Fibroblast of skin of left quadriceps (primary cell): Measurements from ENCODE around the gene HSD11B1.

Experiments used
- DNase-seq, 2 experiments: peaks; one replicate each; pipeline ENCODE4 v3.0.0-alpha.2; 2013; ENCODE audit warnings: low read depth in 2 of 2

HSD11B1 gene

DNA sequence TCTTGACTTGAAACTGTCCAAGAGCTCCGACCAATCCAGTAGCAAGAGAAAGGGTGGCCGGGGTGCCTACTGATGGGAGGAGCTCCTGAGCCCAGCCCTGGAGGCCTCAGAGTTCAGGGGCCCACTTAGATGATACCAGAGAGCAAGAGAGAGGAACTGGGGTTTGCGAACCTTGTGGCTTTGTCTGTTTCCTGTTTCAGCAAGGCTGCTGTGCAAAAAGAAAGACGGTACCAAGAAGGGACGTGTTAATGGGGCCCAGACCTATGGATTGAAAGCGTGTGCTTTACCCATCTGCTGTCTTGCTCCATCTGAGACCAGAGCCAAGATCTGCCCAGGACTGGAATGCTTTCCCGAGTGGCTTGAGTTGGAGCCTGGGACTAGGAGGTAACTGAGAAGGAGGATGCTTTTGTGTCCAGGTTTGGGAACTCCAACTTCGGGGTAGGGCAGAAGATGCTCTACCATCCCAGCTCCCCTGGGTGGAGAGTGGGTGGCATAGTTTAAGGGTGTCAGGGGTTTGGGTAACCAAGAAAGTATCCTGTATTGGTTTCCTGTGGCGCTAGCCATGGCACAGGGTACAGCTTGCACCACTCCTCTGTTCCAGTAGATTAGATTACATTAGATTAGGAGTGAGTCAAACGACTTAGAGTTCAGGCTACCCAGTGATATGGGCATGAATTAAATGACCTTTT, 51.4 kb downstream of the HSD11B1 start, which contains the start of gene TRAF3IP3:
Gene TRAF3IP3, plus strand, starts transcription at position 128 of the 689 bp plus-strand sequence. CDS start 3,987 bp downstream, outside the sequence.
- DNase-seq = no peak

DNA sequence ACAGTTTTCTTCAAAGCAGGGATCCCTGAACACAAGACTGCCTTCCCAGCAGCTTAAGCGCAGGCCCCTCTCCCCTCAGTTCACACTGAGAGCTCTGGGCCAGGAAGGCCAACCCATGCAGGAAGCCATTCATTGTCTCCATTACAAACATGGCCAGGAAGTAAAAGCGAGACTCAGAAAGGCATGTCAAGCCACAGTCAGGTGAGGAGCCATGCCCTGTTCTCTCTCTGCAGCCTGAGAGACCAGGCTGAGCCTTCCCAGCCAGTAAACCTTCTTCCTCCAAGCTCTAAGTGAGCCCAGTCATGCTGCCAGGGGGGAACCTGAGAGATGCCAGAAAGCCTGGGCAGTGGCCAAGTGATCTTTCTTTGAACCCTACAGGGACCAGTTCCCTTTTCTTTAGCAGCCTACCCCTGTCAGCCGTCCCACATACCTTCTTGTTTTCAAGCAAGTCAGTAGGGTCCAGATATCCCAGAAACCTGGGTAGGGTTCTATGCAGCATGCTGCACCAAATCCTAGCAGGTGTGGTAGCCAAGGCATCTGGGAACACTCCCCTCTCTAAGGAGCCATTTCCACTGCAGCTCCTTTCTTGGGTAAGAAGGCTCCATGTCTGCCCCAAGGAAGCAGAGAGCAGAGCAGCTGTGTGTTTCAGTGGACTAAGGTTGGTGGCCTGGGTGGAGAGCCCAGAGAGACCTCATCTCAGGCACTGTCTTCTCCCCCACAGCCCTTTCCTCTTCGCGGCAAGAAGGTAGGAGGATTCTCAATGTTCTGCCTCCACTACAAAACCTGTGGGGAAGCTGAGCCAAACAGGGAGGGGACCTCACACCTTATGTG, 52.2 kb downstream of the HSD11B1 start:
- DNase-seq = no peak

DNA sequence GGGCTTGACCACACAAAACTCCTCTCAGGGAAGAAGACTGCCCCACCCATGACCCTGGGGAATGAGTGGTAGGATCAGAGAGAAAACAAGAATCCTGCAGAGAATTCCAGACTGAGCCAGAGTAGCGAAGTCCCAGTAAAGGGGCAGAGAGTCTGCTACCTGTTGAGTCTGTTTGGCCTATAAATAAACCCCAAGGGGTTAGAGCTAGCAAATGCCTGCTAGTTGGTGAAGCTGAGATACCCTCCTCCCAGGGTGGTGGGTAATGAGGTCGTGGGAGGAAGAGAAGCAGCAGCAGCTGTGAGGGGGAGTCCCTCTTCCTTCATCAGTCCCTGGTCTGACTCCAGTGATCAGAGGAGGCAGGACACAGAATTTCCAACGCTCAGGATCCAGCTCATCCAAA, 53.8 kb downstream of the HSD11B1 start:
- DNase-seq = no peak

DNA sequence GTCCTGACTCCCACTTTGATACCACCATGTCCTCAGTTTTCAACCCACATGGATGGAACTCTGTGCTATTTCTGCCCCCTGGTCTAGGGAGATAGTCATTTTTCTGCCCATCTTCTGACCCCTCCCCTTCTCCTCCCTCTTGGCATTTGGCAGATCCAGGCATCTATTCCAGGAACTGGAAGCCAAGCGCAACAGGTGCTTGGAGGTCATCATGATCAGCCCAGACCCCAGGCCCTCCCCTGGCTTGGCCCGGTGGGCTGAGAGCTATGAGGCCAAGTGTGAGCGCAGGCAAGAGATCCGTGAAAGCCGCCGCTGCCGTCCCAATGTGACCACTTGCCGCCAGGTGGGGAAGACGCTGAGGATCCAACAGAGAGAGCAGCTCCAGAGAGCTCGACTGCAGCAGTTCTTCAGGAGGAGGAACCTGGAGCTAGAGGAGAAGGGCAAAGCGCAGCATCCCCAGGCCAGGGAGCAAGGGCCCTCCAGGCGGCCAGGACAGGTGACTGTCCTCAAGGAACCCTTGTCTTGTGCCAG, 55.2 kb downstream of the HSD11B1 start:
- DNase-seq = no peak

DNA sequence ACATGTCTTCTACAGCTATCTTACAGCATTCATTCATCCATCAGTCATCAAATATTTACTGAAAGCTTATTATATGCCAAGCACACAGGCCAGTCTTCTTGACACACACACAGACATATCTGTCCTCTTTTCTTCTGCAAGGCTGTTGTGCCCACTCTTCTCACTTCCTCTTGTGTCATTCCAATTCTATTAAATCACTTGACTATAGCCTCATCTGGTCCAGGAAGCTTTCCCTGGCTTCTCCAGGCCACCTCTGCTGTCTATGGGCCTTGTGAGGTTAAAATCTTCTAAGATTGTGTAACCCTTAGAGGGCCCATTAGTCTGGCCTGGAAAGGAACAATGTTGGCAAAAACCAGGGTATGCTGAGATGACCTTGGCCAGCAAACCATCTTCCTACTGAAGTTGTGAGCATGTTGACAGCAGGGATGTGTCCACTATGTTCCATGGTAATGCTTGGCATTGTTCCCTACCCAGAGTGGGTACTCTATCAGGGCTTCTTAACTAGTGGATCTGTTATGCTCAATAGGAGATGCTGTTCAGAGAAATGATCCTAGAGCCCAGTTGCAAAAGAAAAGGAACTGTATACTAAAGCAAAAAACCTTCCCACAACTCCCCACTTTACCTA, 56.5 kb downstream of the HSD11B1 start:
- no peak for DNase-seq

DNA sequence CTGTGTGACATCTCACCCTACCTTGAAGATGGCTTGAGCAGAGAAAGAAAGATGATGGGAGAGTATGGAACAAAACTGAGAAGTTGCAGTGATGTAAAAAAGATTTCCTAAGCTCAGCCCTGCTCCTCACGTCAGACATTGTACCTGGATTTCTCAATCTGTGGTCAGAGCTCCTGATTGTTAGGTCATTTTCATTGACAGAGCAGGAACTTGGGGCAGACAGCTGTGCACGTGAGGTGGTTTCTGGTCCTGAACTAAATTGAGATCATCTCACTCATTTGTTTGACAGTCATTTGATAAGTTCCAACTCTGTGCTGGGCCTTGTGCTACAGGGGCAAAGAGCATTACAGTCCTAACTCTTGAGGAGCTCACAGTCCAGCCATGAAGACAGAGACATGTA, 61.4 kb downstream of the HSD11B1 start:
- no peak for DNase-seq

DNA sequence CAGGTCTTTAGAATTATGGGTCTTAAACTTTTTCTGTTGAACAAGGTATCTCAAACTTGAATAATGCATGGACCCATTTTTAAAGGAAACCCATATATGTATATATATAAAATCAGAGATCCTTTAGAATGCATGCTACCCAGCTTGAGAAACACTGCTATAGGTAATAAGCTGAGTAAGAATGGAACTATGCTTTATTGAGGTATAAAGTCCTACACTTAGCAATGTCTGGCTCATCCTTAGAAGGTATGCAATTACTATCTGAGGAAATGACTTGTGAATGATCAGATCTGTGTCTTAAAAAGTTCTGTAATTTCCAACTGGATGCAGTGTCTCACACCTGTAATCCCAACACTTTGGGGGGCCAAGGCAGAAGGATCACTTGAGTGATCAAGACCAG, 62.5 kb downstream of the HSD11B1 start:
- DNase-seq = no peak

DNA sequence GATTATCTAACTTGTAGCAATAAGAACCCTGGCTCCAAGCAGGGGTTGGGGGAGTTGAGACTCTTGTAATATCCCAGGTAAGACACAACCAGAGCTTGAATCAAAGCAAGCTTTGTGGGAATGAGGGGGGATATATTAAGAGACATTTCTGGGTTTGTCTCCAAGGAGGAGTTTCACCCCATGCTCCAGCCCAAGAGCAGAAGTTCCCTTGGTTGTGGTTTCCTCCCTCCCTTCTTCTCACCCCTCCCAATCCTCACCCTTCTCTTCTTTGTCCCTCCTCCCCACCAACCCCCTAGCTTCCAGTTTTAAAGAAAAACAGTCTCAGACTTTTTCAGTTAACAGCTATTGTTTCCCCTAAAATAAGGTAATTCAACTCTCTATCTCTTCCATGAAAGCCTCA, 63.1 kb downstream of the HSD11B1 start:
- no peak for DNase-seq

DNA sequence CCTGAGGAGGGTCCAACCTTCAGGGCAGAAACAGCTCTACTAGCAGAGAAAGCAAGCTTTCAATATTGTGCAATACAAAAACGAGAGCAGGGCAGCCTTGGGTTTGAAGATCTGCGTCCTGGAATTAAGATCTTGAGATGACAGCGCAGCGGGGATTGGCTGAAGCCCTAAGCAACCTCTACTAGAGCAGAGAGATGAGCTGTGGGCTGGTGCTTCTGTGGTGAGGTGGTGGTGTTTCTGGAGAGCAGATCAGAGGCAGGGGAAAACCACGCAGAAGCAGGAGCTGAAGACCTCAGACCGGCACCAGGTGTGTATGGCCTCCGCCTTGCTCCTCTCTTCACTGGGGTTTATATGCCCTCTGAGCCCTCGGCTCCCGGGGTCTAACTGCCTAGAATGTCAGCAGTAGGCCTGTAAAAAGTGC, 63.7 kb downstream of the HSD11B1 start:
- no peak for DNase-seq

DNA sequence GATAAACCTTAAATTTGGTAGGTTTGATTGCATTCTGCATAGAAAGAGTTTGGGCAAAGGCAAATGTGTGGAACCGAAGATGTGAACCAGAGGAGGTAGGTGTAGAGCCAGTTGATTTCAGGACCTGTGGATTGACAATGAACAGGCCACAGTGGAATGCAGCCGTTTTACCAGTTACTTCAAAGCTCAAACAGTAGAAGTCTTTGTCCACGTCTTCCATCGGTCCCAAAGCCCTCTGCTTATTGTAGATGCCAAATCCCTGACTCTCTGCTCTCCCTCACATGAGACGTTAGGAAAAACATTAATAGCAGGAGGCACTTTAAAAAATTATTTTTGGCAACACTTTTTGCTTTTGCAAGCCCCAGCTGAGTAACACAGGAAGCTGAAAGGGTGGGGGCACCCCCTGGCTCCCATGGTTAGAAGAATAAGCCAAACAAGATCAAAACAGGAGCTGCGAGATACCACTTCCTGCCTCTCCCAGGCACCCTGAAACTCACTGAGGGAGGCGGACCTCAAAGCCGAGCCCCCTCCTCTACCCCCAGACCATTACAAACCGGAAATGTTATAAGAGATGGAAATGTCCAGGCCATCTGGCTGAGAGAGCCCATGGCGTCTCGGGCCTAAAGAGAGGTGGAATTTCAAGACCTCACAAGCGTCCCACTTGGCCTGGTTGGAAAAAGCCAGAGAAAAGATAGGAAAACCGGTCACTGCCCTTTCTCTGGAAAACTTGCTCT, 64.7 kb downstream of the HSD11B1 start:
- peak; percentile 53 to 54 for DNase-seq

DNA sequence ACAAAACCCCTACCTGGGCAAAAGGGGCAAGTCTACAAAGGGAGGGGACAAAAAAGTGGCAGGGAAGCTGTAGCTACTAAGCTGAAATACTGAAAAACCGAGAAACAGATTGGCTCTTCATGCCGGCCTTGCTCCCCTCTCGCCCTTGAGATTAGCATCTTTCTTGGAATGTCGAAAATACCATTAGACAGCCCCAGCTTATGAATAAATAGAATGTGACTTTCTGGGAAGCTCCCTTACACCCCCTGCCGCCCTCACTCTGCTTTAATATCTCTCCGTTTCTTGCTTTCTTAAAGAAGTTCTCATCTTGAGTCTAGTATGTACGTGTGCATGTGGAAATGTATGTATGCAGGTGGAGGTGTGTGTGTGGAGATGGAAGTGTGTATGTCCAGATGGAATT, 65.3 kb downstream of the HSD11B1 start:
- no peak for DNase-seq

DNA sequence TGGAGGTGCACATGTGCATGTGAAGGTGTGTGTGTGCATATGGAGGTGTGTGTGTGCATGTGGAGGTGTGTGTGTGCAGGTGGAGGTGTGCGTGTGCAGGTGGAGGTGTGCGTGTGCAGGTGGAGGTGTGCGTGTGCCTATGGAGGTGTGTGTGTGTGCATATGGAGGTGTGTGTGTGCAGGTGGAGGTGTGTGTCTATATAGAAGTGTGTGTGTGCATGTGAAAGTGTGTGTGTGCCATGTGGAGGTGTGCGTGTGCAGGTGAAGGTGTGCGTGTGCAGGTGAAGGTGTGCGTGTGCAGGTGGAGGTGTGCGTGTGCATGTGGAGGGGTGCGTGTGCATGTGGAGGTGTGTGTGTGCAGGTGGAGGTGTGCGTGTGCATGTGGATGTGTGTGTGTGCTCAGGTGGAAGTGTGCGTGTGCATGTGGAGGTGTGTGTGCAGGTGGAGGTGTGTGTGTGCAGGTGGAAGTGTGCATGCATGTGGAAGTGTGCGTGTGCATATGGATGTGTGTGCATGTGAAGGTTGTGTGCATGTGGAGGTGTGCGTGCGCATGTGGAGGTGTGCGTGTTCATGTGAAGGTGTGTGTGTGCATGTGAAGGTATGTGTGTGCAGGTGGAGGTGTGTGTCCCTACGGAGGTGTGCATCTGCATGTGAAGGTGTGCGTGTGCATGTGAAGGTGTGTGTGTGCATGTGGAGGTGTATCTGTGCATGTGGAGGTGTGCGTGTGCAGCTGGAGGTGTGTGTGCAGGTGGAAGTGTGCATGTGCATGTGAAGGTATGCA, 66.2 kb downstream of the HSD11B1 start:
- no peak for DNase-seq

DNA sequence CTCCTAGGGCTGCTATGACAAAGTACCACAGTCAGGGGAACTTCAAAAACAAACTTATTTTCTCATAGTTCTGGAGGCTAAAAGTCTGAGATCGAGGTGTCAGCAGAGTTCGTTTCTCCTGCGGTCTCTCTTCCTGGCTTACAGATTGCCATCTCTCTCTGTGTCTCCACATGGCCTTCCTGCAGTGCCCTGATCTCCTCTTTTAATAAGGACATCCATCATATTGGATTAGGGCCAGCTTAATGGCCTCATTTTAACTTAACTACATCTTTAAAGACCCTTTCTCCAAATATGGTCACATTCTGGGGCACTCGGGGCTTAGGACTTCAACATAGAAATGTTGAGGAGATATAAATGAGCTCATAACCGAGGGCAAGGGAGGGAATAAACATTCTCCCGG, 67.5 kb downstream of the HSD11B1 start:
- DNase-seq = no peak

DNA sequence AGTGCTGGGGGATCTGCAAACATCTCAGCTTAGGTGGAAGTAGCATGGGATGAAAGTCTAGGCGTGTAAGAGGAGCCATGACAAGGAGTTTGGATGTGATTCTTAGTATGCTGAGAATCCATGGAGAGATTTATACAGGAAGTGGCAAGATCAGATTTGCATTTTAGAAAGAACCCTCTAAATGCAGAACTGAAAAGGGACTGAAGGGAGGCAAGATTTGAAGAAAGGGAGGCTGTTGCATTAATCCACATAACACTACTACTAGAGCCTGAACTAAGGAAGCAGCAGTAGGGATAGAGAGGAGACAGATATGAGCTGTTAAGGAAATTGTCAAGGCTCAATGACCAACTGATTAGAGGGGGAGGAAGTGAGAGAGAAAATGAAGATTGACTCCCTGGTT, 69.9 kb downstream of the HSD11B1 start:
- no peak for DNase-seq

DNA sequence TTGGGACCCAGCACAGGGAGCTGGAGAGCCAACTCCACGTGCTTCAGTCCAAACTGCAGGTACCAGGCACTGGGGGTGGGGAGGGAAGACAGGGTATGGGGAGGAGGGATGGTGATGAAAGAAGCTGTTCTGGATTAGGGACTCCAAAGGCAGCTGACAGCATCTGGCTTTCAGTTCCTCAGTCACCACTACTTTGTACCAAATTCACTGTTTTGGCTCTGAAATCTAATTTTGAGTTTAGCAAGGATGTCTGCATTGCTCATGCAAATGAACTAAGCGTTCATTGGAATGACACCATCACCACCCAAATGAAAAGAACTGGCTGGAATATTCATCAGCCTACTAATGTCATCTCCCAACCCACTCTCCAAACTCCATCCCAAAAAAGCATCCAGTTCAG, 71.0 kb downstream of the HSD11B1 start:
- no peak for DNase-seq

DNA sequence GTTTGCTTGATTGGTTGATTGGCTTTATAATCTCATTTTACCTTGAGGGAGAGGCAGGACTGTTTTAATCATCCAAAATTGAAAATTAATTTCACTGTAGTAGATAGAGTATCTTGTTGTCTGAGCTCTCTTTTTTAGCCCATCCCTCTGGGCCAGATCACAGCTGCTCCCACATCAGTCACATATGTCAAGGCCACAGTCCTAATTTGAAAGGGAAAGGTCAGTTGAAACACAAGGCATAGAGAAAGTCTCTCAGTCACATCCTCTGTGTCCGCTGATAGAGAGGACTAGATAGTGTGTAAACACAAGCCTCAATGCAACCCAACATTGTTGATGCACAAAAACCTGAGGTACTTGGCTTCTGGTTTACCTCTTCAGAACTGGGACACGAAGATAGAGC, 72.9 kb downstream of the HSD11B1 start:
- no peak for DNase-seq

DNA sequence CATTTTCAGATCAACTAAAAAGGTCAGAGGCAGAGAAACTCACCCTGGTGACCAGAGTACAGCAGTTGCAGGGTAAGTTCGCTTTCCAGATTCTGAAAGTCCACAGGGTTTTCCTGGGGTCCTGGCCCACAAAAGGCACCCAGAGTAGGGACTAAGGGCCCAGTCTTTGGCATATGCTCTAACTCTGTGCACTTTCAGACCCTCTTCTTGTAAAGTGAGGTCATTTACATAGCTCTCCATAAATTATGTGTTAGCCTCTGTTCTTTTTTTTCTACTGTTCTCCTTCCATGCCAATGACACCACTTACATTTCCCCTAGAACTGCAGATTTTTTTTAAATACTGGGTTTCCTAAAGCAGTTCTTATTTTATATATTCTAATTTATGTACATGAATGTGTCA, 73.5 kb downstream of the HSD11B1 start:
- DNase-seq = no peak

DNA sequence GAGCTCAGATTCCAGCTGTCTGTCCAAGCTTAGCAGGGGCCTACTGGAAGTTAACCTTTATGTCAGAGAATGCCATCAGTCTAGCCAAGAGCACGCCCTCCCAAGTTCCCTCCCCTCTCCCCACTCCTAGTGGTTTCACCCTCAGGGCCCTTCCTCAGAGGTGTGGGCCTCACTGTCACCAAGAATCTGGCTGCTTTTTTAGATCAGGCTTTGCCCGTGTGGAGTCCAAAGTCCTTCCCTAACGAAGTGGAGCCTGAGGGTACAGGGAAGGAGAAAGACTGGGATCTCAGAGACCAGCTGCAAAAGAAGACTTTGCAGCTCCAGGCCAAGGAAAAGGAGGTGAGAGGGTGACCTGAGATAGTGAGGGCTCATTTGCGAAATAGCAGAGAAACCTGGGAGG, 75.6 kb downstream of the HSD11B1 start:
- DNase-seq = no peak

DNA sequence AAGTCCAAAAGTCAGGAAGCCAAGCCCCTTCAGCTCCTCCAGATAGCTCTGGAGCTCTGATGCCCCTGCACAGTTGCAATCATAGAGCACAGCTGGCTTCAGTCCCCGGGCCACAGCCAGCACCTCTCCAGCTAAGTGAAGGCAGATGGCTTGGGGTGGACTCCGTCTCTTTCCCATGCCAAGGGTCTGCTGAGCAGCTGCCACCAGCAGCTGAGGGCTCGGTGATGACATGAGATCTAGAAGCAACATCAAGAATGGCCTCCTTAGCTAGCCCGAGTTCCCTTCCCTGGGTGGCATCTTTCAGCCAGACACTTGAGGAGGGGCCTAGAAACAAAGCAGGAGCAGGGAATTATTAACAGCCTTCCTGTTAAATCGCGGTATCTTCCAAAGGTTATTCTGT, 78.7 kb downstream of the HSD11B1 start:
- no peak for DNase-seq
